ENCODE data around the gene IL1RAPL1.

Gene IL1RAPL1

DNA sequence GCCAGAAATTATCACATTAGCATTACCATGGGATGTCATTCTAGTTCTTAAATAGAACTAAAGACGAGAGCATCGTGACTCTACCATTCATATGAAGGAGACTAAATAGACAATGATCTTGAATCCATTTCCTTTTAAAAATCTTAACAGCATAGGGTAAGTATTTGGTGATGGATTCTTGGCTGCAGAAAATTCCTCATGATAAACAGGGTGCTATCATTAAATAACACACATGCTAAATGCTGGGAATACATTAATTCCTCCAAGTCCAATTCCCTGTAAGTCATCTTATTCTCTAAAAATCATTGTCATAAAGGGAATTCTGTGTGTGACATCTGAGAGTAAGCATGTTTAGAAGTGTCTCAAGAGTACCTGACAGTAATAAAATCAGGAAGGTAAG, 1157.7 kb downstream of the IL1RAPL1 start:
- H3K27ac Mint-ChIP-seq = no peak overlapping the region
- no peak overlapping the region for H3K4me3 Mint-ChIP-seq
- no peaks in the 10 kb centered on the region for H3K27me3 Mint-ChIP-seq (ENCODE audit: low read depth, poor library complexity)
- no peak for DNase-seq
- H3K9me3 Mint-ChIP-seq = no peaks in the 10 kb centered on the region
- no peaks in the 10 kb centered on the region for H3K36me3 Mint-ChIP-seq (ENCODE audit: low read depth)
- TF ChIP-seq, protein P1, sequence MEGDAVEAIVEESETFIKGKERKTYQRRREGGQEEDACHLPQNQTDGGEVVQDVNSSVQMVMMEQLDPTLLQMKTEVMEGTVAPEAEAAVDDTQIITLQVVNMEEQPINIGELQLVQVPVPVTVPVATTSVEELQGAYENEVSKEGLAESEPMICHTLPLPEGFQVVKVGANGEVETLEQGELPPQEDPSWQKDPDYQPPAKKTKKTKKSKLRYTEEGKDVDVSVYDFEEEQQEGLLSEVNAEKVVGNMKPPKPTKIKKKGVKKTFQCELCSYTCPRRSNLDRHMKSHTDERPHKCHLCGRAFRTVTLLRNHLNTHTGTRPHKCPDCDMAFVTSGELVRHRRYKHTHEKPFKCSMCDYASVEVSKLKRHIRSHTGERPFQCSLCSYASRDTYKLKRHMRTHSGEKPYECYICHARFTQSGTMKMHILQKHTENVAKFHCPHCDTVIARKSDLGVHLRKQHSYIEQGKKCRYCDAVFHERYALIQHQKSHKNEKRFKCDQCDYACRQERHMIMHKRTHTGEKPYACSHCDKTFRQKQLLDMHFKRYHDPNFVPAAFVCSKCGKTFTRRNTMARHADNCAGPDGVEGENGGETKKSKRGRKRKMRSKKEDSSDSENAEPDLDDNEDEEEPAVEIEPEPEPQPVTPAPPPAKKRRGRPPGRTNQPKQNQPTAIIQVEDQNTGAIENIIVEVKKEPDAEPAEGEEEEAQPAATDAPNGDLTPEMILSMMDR (IDR thresholded peaks at IDR 0.05) = no peak
- H3K4me1 Mint-ChIP-seq = no peaks in the 10 kb centered on the region

DNA sequence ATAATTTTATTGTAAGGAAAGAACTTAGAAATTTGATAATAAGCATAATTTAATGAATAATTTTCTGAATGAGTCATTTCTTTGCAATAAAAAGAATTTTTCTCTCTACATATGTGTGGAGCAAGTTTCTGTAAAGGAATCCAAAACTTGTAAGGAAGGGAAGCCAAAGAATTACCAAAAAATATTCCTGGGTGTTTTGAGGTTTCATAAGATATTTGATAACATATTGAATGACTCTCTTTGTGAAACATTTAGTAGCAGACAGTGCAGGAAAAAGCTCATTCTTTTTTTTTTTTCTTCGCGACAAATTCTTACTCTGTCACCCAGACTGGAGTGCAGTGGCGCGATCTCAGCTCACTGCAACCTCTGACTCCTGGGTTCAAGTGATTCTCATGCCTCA, 1159.1 kb downstream of the IL1RAPL1 start:
- Mint-ChIP-seq H3K9me3 (no peaks in the 10 kb centered on the region), H3K27ac (no peak overlapping the region), H3K4me3 (no peak overlapping the region), H3K36me3 (ENCODE audit: low read depth) (no peaks in the 10 kb centered on the region), H3K27me3 (ENCODE audit: low read depth, poor library complexity) (no peaks in the 10 kb centered on the region), H3K4me1 (no peaks in the 10 kb centered on the region)
- TF ChIP-seq, protein P1 (IDR thresholded peaks at IDR 0.05) = no peak
- no peak for DNase-seq

DNA sequence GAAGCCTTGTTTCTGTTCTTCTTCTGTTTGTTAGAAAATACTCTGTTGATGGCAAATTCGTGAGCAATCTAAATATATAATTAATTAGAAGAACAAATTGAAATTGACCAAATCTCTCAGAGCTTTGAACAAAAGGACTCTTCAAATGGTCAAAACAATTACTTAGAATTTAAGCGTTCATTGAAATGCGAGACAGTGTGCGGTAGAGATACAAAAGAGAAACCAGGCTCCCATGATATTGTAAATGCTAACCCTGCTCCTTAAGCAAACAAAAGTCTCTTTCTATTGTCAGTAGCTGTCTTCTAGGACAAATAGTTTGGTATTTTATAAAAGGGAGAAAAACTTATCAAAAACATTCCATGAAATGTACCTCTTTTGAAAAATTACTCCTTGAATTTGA, 1174.8 kb downstream of the IL1RAPL1 start:
- H3K27ac Mint-ChIP-seq = no peak overlapping the region
- H3K4me3 Mint-ChIP-seq = no peak overlapping the region
- H3K9me3 Mint-ChIP-seq = no peaks in the 10 kb centered on the region

DNA sequence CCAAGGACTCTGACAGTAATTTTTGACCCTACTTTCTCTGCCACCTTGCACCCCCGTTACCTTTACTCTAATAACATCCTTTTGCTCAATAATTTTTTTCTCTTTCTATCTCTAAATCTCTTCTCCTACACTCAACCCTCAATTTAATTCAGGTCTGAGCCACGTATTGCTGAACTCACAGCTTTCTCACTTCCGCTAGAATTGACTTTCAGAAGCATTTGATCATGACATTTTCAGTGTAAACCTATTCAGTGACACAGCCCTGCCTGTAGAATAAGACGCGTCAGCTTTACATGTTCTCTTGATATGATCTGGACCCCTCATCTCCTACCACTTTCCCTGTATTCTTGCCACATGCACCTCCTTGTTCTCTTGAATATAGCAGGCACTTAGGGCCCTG, 1188.6 kb downstream of the IL1RAPL1 start:
- Mint-ChIP-seq H3K4me3 (no peak overlapping the region), H3K4me1 (no peaks in the 10 kb centered on the region), H3K36me3 (ENCODE audit: low read depth) (no peaks in the 10 kb centered on the region), H3K27ac (no peak overlapping the region), H3K27me3 (ENCODE audit: low read depth, poor library complexity) (peaks cover 3% of the 10 kb centered on the region), H3K9me3 (no peaks in the 10 kb centered on the region)
- TF ChIP-seq, protein P1 (IDR thresholded peaks at IDR 0.05) = no peak
- DNase-seq = no peak

More for the DNA sequence above, 1174.8 kb downstream of the IL1RAPL1 start:
- no peaks in the 10 kb centered on the region for H3K36me3 Mint-ChIP-seq (ENCODE audit: low read depth)
- H3K4me1 Mint-ChIP-seq = no peaks in the 10 kb centered on the region
- TF ChIP-seq, protein P1 (IDR thresholded peaks at IDR 0.05) = no peak
- DNase-seq = no peak
- peaks cover 4% of the 10 kb centered on the region for H3K27me3 Mint-ChIP-seq (ENCODE audit: low read depth, poor library complexity)

DNA sequence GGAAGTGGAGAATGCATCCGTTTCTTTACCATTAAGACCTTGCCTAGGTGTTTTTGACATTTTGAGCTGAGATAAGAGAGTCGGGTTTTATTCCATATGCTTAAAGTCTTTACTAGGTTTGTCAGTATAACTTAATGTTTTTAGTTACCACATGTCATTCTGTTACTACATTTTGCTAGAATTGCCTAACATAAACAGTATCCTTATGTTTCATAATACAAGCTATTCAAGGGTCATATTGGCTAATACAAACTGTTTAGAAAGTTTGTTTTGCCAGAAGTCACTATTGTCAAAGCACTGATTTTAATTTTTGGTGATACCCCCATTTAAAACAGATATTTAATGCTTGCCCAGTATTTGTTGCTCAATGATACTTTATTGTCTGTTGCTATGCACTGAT, 1200.4 kb downstream of the IL1RAPL1 start:
- TF ChIP-seq, protein P1 (IDR thresholded peaks at IDR 0.05) = no peak
- DNase-seq = no peak
- Mint-ChIP-seq H3K4me1 (no peaks in the 10 kb centered on the region), H3K9me3 (no peaks in the 10 kb centered on the region), H3K36me3 (ENCODE audit: low read depth) (no peaks in the 10 kb centered on the region), H3K4me3 (no peak overlapping the region), H3K27me3 (ENCODE audit: low read depth, poor library complexity) (no peaks in the 10 kb centered on the region), H3K27ac (no peak overlapping the region)

DNA sequence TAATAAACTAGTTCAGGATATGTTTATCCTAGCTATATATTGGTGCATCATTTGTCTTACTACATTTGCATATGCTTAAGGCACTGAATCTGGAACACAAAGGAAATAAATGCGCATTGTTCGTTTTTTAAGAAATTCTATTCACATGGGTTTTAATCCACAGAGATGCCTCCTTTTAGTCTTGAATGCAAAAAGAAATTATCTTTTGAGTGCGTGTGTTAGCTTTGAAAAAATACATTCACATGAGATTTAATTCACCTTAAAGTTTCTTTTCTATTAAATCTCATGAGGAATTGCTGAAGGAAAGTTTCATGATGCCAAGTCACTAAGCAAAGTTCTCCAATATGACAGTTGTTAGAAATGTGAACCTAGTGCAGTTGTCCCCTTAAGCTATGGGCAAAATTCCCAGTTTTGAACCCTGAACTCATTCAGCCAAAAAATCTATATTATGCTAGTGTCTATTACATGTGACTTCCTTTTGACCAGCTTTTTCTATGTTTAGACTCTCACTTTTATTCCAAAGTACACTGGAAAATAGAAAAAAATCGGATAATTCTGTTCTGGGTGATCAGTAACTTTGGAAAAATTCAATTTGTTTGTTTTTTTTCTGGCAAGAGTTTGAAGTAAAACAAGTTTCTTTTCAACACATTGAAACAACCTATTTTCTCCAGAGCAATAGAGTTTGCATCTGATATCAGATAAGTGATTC, 1201.9 kb downstream of the IL1RAPL1 start:
- no peak overlapping the region for H3K4me3 Mint-ChIP-seq
- H3K27me3 Mint-ChIP-seq (ENCODE audit: low read depth, poor library complexity) = no peaks in the 10 kb centered on the region
- H3K36me3 Mint-ChIP-seq (ENCODE audit: low read depth) = no peaks in the 10 kb centered on the region
- H3K4me1 Mint-ChIP-seq = no peaks in the 10 kb centered on the region
- no peak for DNase-seq
- H3K27ac Mint-ChIP-seq = no peak overlapping the region
- no peaks in the 10 kb centered on the region for H3K9me3 Mint-ChIP-seq
- TF ChIP-seq, protein P1 (IDR thresholded peaks at IDR 0.05) = no peak
